ENCODE data around the gene TMEM163. TPM values are rescaled to one million over a fixed set of nuclear protein-coding genes. Genes with fewer than 3 reads are reported as not detected.

TMEM163 gene
- polyA plus RNA-seq, 1 experiment: not detected

GRCh38 chr2:134549104-134549503 is 169.7 kb downstream of the TMEM163 start:
- POLR2A ChIA-PET: no interaction called here
- Histone ChIP-seq H3K36me3 (ENCODE audit: control insufficient read depth, insufficient read depth, low read length) (no peaks in the 10 kb centered on the region), H3K27me3 (ENCODE audit: control insufficient read depth, insufficient read depth, low read length) (no peaks in the 10 kb centered on the region), H3K4me3 (ENCODE audit: low read depth, low read length) (no peak overlapping the region)
- CTCF ChIA-PET: no interaction called here
- no peak for TF ChIP-seq CTCF (IDR thresholded peaks at IDR 0.05; ENCODE audit: insufficient read depth, low read depth, low read length)
- DNase-seq (ENCODE audit: low read depth): no peak

- Histone ChIP-seq H3K27me3 (ENCODE audit: control insufficient read depth, insufficient read depth, low read length) (no peaks in the 10 kb centered on the region), H3K4me3 (ENCODE audit: low read depth, low read length) (no peak overlapping the region), H3K36me3 (ENCODE audit: control insufficient read depth, insufficient read depth, low read length) (no peaks in the 10 kb centered on the region)
- POLR2A ChIA-PET: no interaction called here
- TF ChIP-seq CTCF (IDR thresholded peaks at IDR 0.05; ENCODE audit: insufficient read depth, low read depth, low read length): no peak
- DNase-seq (ENCODE audit: low read depth): no peak
- CTCF ChIA-PET: no interaction called here
Measured at GRCh38 chr2:134540990-134541389, 177.8 kb downstream of the TMEM163 start.

- no peaks in the 10 kb centered on the region for H3K27me3 ChIP-seq (ENCODE audit: control insufficient read depth, insufficient read depth, low read length)
- CTCF ChIA-PET: no interaction called here
- no peak for TF ChIP-seq CTCF (IDR thresholded peaks at IDR 0.05; ENCODE audit: insufficient read depth, low read depth, low read length)
- no peaks in the 10 kb centered on the region for H3K36me3 ChIP-seq (ENCODE audit: control insufficient read depth, insufficient read depth, low read length)
- no peak for DNase-seq (ENCODE audit: low read depth)
- no peak overlapping the region for H3K4me3 ChIP-seq (ENCODE audit: low read depth, low read length)
- POLR2A ChIA-PET: no interaction called here
Measured at GRCh38 chr2:134539981-134540380, 178.8 kb downstream of the TMEM163 start.

DNA sequence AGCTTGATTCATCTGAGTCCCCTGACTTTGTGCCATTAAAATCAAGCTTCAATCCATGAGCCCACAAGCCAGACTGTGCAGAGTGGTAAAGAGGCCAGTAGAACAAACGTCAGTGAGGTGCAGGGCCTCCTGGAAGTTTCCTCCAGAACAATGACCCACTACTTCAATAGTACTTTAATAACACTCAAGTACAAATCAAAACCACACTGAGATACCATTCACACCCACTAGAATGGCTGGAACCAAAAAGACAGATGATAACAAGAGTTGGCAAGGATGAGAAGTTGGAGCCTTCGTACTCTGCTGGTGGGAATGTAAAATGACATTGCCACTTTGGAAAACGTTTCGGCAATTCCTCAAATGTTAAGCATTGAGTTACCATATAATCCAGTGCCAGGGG is 181.1 kb downstream of the TMEM163 start:
- H3K4me3 ChIP-seq (ENCODE audit: low read depth, low read length): no peak overlapping the region
- CTCF ChIA-PET: no interaction called here
- no peaks in the 10 kb centered on the region for H3K27me3 ChIP-seq (ENCODE audit: control insufficient read depth, insufficient read depth, low read length)
- no peaks in the 10 kb centered on the region for H3K36me3 ChIP-seq (ENCODE audit: control insufficient read depth, insufficient read depth, low read length)
- POLR2A ChIA-PET: no interaction called here
- no peak for TF ChIP-seq CTCF (IDR thresholded peaks at IDR 0.05; ENCODE audit: insufficient read depth, low read depth, low read length)
- DNase-seq (ENCODE audit: low read depth): no peak

GRCh38 chr2:134537121-134537520 is 181.7 kb downstream of the TMEM163 start:
- H3K27me3 ChIP-seq (ENCODE audit: control insufficient read depth, insufficient read depth, low read length): no peaks in the 10 kb centered on the region
- DNase-seq (ENCODE audit: low read depth): no peak
- CTCF ChIA-PET: no interaction called here
- TF ChIP-seq CTCF (IDR thresholded peaks at IDR 0.05; ENCODE audit: insufficient read depth, low read depth, low read length): no peak
- POLR2A ChIA-PET: no interaction called here
- H3K36me3 ChIP-seq (ENCODE audit: control insufficient read depth, insufficient read depth, low read length): no peaks in the 10 kb centered on the region
- no peak overlapping the region for H3K4me3 ChIP-seq (ENCODE audit: low read depth, low read length)

Measured in BJ (cell line).